ENCODE results near the gene ORC2. TPM values are rescaled to one million over a fixed set of nuclear protein-coding genes. Genes with fewer than 3 reads are reported as not detected.

The ORC2 gene
- total RNA-seq, 4 donors from 2014 or later = 4.7 to 16.1 (median 6.8) TPM

DNA sequence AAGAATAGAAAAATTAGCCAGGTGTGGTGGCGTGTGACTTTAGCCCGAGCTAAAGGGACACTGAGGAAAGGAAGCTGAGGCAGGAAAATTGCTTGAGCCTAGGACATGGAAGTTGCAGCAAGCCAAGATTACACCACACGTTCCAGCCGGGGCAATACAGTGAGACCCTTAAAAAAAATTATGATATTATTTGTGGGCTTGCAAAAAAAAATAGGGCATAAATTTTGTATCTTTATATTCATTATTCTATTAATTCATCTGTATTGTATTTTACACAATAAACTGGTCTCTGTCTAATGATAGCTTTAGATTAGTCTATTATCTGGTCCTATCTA is 18.1 kb downstream of the ORC2 start:
- Histone ChIP-seq H3K27me3 (no peaks in the 10 kb centered on the region), H3K9me3 (no peaks in the 10 kb centered on the region), H3K4me1 (no peaks in the 10 kb centered on the region), H3K27ac (no peak overlapping the region), H3K4me3 (no peak overlapping the region), H3K36me3 (peaks cover 0 to 75% of the 10 kb centered on the region in 2 donors)
- TF ChIP-seq, protein P1, sequence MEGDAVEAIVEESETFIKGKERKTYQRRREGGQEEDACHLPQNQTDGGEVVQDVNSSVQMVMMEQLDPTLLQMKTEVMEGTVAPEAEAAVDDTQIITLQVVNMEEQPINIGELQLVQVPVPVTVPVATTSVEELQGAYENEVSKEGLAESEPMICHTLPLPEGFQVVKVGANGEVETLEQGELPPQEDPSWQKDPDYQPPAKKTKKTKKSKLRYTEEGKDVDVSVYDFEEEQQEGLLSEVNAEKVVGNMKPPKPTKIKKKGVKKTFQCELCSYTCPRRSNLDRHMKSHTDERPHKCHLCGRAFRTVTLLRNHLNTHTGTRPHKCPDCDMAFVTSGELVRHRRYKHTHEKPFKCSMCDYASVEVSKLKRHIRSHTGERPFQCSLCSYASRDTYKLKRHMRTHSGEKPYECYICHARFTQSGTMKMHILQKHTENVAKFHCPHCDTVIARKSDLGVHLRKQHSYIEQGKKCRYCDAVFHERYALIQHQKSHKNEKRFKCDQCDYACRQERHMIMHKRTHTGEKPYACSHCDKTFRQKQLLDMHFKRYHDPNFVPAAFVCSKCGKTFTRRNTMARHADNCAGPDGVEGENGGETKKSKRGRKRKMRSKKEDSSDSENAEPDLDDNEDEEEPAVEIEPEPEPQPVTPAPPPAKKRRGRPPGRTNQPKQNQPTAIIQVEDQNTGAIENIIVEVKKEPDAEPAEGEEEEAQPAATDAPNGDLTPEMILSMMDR (IDR thresholded peaks at IDR 0.05 in 4 of 5, conservative IDR thresholded peaks at IDR 0.05 in 1 of 5) = no peak
- TF ChIP-seq POLR2A (IDR thresholded peaks at IDR 0.05) = no peak
- DNase-seq = no peak
- in situ Hi-C loops (cut with MboI; ENCODE audit: low sequenced_read_pairs in 4 of 4) = no loop called here
- no peak for ATAC-seq
- intact Hi-C loops (cut with DNase I; ENCODE audit: low total_unique reads) = no loop called here

DNA sequence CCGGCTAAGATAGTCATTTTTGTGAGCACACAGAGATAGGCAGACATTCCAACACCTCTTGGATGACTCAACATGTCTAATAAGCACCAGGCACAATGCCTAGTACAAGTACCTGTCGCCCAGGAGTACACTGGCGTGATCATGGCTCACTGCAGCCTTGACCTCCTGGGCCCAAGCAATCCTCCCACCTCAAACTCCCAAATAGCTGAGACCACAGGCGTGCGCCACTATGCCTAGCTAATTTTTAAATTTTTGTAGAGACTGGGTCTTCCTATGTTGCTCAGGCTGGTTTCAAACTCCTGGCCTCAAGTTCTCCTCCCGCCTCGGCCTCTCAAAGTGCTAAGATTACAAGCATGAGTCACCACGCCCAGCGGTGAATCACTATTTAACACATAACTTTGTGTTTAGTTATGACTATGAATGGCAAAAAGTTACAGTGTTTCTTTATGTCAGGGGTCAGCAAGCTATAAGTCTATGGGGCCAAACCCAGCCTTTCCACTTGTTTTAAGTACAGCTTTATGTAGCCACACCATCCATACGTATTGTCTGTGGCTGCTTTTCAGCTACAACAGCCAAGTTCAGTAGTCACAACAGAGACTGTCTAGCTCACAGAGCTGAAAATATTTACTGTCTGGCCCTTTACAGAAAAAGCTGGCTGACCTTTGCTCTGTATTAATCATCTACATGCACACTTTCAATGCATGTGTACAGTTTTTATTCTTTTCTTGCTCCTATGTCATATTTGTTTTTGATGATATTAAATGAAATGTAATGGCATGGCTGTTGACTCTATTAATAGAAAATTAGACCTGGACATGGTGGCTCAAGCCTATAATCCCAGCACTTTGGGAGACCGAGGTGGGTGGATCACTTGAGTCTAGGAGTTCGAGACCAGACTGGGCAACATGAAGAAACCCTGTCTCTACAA is 18.7 kb downstream of the ORC2 start:
- H3K4me3 ChIP-seq = no peak overlapping the region
- in situ Hi-C loops (cut with MboI; ENCODE audit: low sequenced_read_pairs in 4 of 4) = no loop called here
- H3K4me1 ChIP-seq = no peaks in the 10 kb centered on the region
- no peak for TF ChIP-seq POLR2A (IDR thresholded peaks at IDR 0.05)
- TF ChIP-seq, protein P1 (IDR thresholded peaks at IDR 0.05 in 4 of 5, conservative IDR thresholded peaks at IDR 0.05 in 1 of 5) = no peak
- ATAC-seq = no peak
- DNase-seq = no peak
- H3K27me3 ChIP-seq = no peaks in the 10 kb centered on the region
- H3K9me3 ChIP-seq = no peaks in the 10 kb centered on the region
- H3K27ac ChIP-seq = no peak overlapping the region
- H3K36me3 ChIP-seq = peaks cover 0 to 79% of the 10 kb centered on the region in 2 donors
- intact Hi-C loops (cut with DNase I; ENCODE audit: low total_unique reads) = no loop called here

DNA sequence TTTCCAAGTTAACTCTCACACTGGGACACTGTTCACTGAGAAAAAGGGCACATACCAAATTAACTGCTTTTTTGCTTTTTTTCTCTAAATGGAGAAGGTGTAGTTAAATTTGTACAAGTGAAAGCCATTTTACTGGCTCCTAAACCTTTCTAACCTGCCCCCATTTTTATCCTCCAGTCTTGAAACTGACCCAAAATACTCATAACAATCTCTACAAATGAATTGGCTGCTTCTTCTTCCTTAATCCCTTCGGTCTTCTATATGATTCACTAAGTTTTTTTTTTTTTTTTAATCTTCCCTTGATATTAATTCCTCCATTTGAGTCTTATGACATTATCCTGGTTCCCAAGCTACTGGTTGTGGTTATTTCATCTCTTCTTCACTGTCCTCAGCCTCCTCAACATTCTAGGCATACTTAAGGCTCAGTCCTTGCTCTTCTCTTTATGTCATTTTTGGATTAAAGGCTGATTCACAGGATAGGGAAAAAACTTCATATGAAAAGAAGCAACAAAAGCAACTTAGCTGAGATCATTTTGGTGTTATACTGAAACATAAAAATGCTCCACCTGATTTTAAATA is 19.8 kb downstream of the ORC2 start:
- intact Hi-C loops (cut with DNase I; ENCODE audit: low total_unique reads) = no loop called here
- no peak for TF ChIP-seq POLR2A (IDR thresholded peaks at IDR 0.05)
- TF ChIP-seq, protein P1 (IDR thresholded peaks at IDR 0.05 in 4 of 5, conservative IDR thresholded peaks at IDR 0.05 in 1 of 5) = no peak
- ATAC-seq (no peak), DNase-seq (no peak)
- Histone ChIP-seq H3K36me3 (peaks cover 0 to 74% of the 10 kb centered on the region in 2 donors), H3K4me1 (no peaks in the 10 kb centered on the region), H3K27ac (no peak overlapping the region), H3K9me3 (no peaks in the 10 kb centered on the region), H3K27me3 (no peaks in the 10 kb centered on the region), H3K4me3 (no peak overlapping the region)
- in situ Hi-C loops (cut with MboI; ENCODE audit: low sequenced_read_pairs in 4 of 4) = no loop called here

DNA sequence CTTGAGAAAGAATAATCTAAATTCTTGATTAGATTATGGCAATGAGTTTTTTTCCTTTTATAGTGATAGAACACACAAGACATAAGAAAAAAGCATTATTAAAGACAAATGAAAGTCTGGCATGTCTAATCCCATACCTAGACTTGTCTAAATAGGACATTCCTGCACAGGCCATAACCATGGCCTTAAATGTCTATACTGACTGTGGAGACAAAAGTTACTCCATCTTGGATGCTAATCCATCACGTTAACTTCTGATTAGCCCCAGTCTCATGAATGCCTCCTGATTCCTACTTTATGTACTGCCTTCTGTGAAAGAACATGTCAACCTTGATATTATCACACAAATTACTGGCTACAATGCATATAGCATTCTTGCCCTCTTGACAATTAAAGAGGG is 23.6 kb downstream of the ORC2 start:
- intact Hi-C loops (cut with DNase I; ENCODE audit: low total_unique reads) = no loop called here
- H3K27me3 ChIP-seq = no peaks in the 10 kb centered on the region
- H3K36me3 ChIP-seq = peaks cover under 1 to 79% of the 10 kb centered on the region in 2 donors

More for the DNA sequence above, 23.6 kb downstream of the ORC2 start:
- Histone ChIP-seq H3K4me1 (no peaks in the 10 kb centered on the region), H3K4me3 (no peak overlapping the region), H3K9me3 (no peaks in the 10 kb centered on the region), H3K27ac (no peak overlapping the region)
- in situ Hi-C loops (cut with MboI; ENCODE audit: low sequenced_read_pairs in 4 of 4) = no loop called here
- DNase-seq (no peak), ATAC-seq (no peak)
- TF ChIP-seq, protein P1 (IDR thresholded peaks at IDR 0.05 in 4 of 5, conservative IDR thresholded peaks at IDR 0.05 in 1 of 5) = no peak
- TF ChIP-seq POLR2A (IDR thresholded peaks at IDR 0.05) = no peak
